Central memory CD8-positive, alpha-beta T cell (primary cell): ENCODE measurements around the gene ELF1.
A peak's percentile ranks its signal among the peaks of the same experiment; 100 is the strongest.

Experiments used
- ATAC-seq: fragments of 150-1000 bp; cut with Tn5 transposase; replicated peaks from 2 replicates; pipeline ENCODE4 v1.10.0; 2022; ENCODE audit warnings: mild to moderate bottlenecking, moderate FRiP score, moderate number of reproducible peaks; ENCODE audit not compliant: poor library complexity, severe bottlenecking; ENCODE audit errors: extremely low read depth
- DNase-seq, 2 donors: peaks; one replicate each; pipeline ENCODE4 v3.0.0; 2021; ENCODE audit warnings: low spot score in 2 of 2
- H3K27ac Mint-ChIP-seq: one replicate; pipeline ENCODE4 v1.8.0; 2022; ENCODE audit warnings: low read depth, mild to moderate bottlenecking, moderate library complexity, mixed read lengths
- H3K27me3 Mint-ChIP-seq: one replicate; pipeline ENCODE4 v1.8.0; 2022; ENCODE audit warnings: mixed read lengths
- H3K36me3 Mint-ChIP-seq: one replicate; pipeline ENCODE4 v1.8.0; 2022; ENCODE audit warnings: mild to moderate bottlenecking, moderate library complexity, mixed read lengths; ENCODE audit not compliant: insufficient read depth
- H3K4me1 Mint-ChIP-seq: one replicate; pipeline ENCODE4 v1.8.0; 2022; ENCODE audit warnings: mixed read lengths
- H3K4me3 Mint-ChIP-seq: one replicate; pipeline ENCODE4 v1.8.0; 2022; ENCODE audit warnings: mild to moderate bottlenecking, moderate library complexity, mixed read lengths
- H3K9me3 Mint-ChIP-seq: one replicate; pipeline ENCODE4 v1.8.0; 2022; ENCODE audit warnings: mixed read lengths

Gene ELF1

DNA sequence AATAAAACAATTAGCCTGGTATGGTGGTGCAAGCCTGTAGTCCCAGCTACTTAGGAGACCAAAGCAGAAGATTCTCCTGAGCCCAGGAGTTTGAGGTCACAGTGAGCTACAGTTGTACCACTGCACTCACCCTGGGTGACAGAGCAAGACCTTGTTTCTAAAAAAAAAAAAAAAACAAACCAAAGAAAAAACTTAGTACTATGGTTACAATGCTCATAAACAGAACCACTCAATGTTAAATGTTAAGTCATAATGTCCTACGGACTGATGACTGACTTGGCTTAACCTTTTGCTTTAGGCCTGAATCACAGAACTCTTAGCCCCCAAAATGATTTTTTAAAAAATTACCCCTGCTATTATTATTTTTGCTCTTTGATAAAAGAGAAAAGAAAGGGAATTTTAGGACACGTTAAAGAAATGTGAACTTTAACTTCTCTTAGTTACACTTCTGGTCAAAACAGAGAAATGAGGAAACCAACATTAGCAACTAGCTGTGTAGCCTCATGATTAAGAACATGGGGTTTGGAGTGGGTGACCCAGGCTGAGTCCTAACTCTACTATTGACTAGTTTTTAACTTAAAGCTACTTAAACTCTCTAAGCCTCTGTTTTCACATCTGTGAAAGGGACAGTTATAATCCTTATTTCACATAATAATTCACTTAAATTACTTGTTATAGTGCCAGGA is 13.7 kb upstream of the ELF1 start:
- H3K4me1 Mint-ChIP-seq: peaks cover 12% of the 10 kb centered on the region
- ATAC-seq: no peak
- no peak overlapping the region for H3K4me3 Mint-ChIP-seq

DNA sequence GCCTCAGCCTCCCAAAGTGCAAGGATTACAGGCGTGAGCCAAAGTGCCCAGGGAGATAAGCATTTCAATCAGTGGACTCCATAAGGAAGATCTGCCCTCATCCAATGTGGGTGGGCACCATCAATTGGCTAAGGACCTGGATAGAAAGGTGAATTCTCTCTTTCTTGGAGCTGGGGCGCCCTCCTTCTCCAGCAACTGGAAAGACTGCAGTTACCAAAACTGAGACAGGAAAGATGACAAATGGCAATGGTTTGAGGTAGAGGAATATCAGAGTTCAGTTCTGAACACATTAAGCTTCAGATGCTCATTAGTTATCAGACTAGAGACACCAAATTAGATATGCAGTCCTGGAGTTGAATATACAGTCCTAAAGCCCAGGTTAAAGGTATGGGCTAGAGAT is 10.5 kb upstream of the ELF1 start:
- H3K4me1 Mint-ChIP-seq: peaks cover 19% of the 10 kb centered on the region
- H3K27ac Mint-ChIP-seq: no peak overlapping the region
- H3K4me3 Mint-ChIP-seq: no peak overlapping the region
- ATAC-seq: no peak
- DNase-seq: no peak
- no peaks in the 10 kb centered on the region for H3K27me3 Mint-ChIP-seq
- peaks cover 2% of the 10 kb centered on the region for H3K36me3 Mint-ChIP-seq
- H3K9me3 Mint-ChIP-seq: no peaks in the 10 kb centered on the region

More for the DNA sequence above, 13.7 kb upstream of the ELF1 start:
- H3K9me3 Mint-ChIP-seq: no peaks in the 10 kb centered on the region
- no peak for DNase-seq
- no peaks in the 10 kb centered on the region for H3K27me3 Mint-ChIP-seq
- H3K36me3 Mint-ChIP-seq: peaks cover 2% of the 10 kb centered on the region
- no peak overlapping the region for H3K27ac Mint-ChIP-seq

DNA sequence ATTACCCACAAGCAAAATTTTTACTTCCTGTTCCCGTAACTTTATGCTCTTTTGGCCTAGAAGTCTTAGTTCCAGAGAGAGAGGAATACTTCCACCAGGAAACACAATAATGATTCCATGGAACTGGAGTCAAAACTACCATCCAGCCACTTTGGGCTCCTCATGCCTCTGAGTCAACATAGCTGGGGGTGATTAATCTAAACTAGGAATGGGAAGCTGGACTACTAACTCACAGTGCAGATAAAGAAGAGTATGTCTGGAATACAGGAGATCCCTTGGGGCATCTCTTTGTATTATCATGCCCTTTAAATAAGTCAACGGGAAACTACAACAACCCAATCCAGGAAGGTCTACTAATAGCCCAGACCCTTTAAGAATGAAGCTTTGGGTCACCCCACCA is 8.9 kb upstream of the ELF1 start:
- no peak for DNase-seq
- no peak overlapping the region for H3K27ac Mint-ChIP-seq
- no peak for ATAC-seq
- H3K9me3 Mint-ChIP-seq: no peaks in the 10 kb centered on the region
- H3K36me3 Mint-ChIP-seq: no peaks in the 10 kb centered on the region
- H3K4me3 Mint-ChIP-seq: no peak overlapping the region
- no peaks in the 10 kb centered on the region for H3K27me3 Mint-ChIP-seq
- peaks cover 25% of the 10 kb centered on the region for H3K4me1 Mint-ChIP-seq

DNA sequence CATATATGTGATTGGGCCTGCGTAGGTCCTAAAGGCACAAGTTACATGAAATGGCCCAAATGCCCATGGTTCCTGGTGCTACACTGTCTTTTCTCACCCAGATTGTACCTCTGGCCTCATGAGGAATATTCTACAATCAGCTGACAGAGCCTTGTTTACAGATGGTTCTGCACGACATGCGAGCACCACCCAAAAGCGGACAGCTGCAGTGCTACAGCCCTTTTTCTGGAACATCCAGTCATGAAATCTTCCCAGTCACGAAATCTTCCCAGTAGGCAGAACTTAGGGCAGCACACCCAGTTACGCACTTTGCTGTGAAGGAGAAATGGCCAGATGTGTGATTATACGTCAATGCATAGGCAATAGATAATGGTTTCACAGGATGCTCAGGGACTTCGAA is 7.7 kb upstream of the ELF1 start:
- Mint-ChIP-seq H3K9me3 (no peaks in the 10 kb centered on the region), H3K27ac (no peak overlapping the region)

DNA sequence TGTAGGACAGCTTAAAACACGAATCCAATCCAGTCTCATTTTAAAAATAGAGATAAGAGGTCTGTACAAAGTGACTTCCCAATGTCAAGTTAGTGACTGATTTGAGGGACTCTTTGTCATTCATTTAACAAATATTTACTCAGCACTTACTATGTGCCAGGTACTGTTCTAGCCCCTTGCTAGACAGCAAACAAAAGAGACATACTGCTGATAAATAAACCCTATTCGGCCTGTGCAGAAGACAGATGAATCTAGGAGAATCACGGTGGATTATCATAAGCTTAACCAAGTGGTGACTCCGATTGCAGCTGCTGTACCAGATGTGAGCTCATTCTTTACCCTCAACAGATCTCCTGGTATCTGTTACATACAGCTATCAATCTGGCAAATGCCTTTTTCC is 6.4 kb upstream of the ELF1 start:
- H3K9me3 Mint-ChIP-seq: no peaks in the 10 kb centered on the region
- no peaks in the 10 kb centered on the region for H3K27me3 Mint-ChIP-seq
- no peak overlapping the region for H3K4me3 Mint-ChIP-seq
- H3K27ac Mint-ChIP-seq: peak overlapping the region; percentile 12
- H3K4me1 Mint-ChIP-seq: peaks cover 32% of the 10 kb centered on the region
- H3K36me3 Mint-ChIP-seq: no peaks in the 10 kb centered on the region
- no peak for DNase-seq
- no peak for ATAC-seq

More for the DNA sequence above, 7.7 kb upstream of the ELF1 start:
- no peaks in the 10 kb centered on the region for H3K36me3 Mint-ChIP-seq
- H3K4me1 Mint-ChIP-seq: peaks cover 27% of the 10 kb centered on the region
- DNase-seq (no peak), ATAC-seq (no peak)
- H3K4me3 Mint-ChIP-seq: no peak overlapping the region
- H3K27me3 Mint-ChIP-seq: no peaks in the 10 kb centered on the region

DNA sequence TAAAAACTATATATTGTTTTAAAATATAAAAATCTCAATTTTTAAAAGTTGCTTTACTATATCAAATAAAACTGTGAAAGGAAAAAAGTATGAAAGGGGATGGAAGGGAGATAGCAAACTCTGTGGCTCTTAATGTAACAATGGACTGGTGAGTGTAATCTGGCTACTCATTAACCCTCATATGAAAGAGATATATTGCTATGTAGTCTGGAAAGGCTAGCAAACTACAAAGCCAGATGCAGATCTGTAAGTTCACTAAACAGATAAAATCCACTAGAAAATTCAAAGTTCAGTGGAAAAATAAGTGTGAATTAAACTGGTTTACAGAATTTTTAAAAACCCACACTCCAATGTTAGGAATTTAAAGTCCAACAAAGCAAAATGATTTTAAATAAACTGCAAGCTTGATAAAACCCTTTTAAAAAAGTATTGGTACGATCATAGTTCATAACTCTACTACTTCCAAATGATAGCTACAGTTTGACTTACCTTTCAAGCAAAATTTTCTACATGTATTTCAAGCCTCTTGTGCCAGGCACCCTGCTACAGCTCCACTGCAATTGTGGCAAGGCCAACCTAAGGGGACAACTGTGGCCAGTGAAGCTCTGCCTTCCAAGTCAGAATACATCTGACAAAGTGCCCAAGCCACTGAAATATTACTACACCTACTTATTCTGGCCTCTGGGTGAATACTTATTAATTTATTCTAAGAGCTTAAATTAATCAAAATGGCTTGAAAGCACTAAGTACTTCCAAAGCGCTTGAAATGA is 647 bp upstream of the ELF1 start:
- Mint-ChIP-seq H3K27ac (peak overlapping the region; percentile 100), H3K4me1 (peaks cover 48% of the 10 kb centered on the region), H3K36me3 (peaks cover 10% of the 10 kb centered on the region), H3K27me3 (no peaks in the 10 kb centered on the region), H3K9me3 (no peaks in the 10 kb centered on the region), H3K4me3 (peak overlapping the region; percentile 81)
- ATAC-seq (no peak), DNase-seq (no peak)

DNA sequence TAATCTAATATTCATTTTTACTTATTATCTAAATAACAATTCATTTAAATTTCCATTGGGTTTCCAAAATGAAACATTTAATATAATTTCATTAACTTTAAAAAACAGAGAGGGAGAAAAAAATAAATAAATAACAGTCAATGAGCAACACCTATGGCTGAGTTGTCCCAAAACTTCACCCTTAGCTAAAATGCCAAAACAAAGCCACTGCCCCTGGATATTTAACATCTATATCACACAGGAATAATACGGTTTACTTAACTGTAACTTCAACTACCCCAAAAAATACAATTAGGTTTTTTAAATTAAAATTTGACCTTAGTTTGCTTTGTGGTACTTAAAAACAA is 541 bp downstream of the ELF1 start:
- peak overlapping the region; percentile 100 for H3K27ac Mint-ChIP-seq
- peaks cover 51% of the 10 kb centered on the region for H3K4me1 Mint-ChIP-seq
- no peak for ATAC-seq

DNA sequence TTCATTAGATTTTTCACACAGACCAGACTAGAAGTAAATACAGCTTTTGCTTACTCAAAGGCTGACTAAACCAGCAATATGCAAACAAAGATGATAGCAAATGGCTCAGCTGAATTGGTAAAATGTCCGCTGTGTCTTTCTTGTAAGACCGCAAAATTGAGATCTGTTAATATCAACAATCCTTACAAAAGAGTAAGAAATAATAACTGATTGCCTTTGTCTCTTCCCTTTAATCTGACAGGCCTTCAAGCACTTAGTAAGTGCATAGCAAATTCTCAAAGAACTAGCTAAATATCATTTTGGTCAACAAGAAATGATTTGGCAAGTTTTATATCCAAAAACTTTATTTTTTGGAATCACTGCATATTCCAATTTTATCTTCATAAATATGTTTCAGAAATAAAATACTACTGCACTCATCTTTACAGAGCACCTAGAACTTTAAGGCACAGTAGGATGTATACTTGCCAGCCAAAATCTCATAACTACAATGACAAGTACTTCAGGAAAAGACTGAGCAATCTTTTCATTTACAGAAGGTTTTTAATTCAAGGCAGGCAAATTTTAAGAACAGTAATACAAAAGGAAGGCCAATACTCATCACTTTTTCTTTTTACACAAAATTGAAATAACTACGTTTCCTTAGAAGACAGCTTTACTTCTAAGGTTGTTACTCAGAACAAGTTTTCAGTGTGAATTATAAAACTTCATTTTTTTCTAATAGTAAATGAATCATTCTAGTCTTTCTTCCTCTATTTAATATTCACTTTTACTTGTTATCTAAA is 1.1 kb downstream of the ELF1 start:
- DNase-seq (no peak), ATAC-seq (peak; percentile 18)
- peak overlapping the region; percentile 100 for H3K27ac Mint-ChIP-seq
- peaks cover 55% of the 10 kb centered on the region for H3K4me1 Mint-ChIP-seq
- H3K4me3 Mint-ChIP-seq: peak overlapping the region; percentile 81
- no peaks in the 10 kb centered on the region for H3K27me3 Mint-ChIP-seq
- H3K36me3 Mint-ChIP-seq: peaks cover 14% of the 10 kb centered on the region
- no peaks in the 10 kb centered on the region for H3K9me3 Mint-ChIP-seq

More for the DNA sequence above, 541 bp downstream of the ELF1 start:
- no peaks in the 10 kb centered on the region for H3K9me3 Mint-ChIP-seq
- no peaks in the 10 kb centered on the region for H3K27me3 Mint-ChIP-seq
- DNase-seq: no peak
- peak overlapping the region; percentile 81 for H3K4me3 Mint-ChIP-seq
- peaks cover 10% of the 10 kb centered on the region for H3K36me3 Mint-ChIP-seq

DNA sequence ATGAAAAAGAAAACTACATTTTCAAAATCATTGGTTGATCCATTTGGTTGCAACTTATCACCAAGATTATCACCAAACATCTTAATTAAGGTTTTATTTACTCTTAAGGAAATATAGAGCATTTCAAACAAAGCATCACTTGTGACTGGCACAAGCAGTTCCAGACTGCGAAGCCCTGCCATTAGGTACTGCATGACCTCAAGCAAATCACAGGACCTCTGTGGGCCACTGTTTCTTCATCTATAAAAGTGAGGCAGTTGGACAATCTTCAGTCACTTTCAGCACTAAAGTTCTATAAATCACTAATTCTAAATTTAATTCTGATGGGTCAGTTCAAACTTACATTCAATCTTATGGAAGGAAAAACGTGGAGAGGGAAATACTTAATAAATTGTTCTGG is 2.0 kb downstream of the ELF1 start:
- peak; percentile 50 for ATAC-seq
- peaks cover 15% of the 10 kb centered on the region for H3K36me3 Mint-ChIP-seq
- no peak for DNase-seq
- no peaks in the 10 kb centered on the region for H3K9me3 Mint-ChIP-seq
- peak overlapping the region; percentile 100 for H3K27ac Mint-ChIP-seq
- no peaks in the 10 kb centered on the region for H3K27me3 Mint-ChIP-seq
- peaks cover 56% of the 10 kb centered on the region for H3K4me1 Mint-ChIP-seq
- peak overlapping the region; percentile 81 for H3K4me3 Mint-ChIP-seq

DNA sequence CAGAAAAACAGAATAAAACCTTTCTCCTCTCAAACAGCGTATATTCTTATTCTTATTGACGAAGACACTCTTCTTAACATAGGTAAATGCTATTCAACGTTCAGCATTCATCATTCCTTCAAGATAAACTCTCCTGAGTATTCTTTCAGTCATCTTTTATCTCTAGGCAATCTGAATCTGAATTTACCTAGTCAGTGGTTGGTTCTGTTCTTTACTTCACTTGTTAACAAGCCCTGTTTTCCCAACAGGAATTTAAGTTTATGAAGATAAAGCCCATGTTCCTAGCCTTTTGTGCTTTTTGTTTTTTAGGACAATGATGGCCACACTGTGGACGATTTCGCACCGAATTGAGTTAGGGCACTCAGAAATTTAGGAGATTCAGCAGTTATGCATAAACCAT is 3.2 kb downstream of the ELF1 start:
- H3K36me3 Mint-ChIP-seq: peaks cover 26% of the 10 kb centered on the region
- peaks cover 56% of the 10 kb centered on the region for H3K4me1 Mint-ChIP-seq
- peak overlapping the region; percentile 100 for H3K27ac Mint-ChIP-seq
- H3K9me3 Mint-ChIP-seq: no peaks in the 10 kb centered on the region
- H3K27me3 Mint-ChIP-seq: no peaks in the 10 kb centered on the region
- H3K4me3 Mint-ChIP-seq: peak overlapping the region; percentile 81
- ATAC-seq: no peak
- no peak for DNase-seq

DNA sequence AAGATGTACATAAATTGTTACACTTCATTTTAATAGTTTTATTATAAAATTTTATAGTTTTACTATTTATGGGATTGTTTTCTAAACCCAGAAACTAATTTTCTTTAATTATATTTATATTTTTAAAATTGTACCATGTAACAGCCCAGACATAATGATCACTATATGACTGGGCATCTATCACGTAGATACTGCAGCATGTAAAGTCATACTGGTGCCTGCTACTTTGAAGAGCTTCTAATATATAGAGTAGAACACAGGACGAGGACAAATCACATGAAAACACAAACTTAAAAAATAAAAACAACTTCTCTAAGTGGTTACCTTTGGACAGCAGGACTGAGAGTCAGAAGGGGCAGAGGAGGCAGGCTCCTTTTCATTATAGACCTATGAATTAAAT is 5.3 kb downstream of the ELF1 start:
- peak overlapping the region; percentile 81 for H3K4me3 Mint-ChIP-seq

DNA sequence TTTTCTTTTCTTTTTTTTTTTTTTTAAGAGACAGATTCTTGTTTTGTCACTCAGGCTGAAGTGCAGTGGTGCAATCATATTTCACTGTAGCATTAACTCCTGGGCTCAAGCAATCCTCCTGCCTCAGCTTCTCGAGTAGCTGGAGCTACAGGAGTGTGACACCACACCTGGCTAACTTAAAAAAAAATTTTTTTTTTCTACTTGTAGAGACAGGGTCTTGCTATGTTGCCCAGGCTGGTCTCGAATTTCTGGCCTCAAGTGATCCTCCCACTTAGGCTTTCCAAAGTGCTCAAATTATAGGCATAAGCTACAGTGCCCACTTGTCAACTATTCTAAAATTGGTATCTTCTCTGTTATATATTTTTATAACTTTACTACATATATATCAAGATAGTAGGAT is 6.6 kb downstream of the ELF1 start:
- no peak overlapping the region for H3K27ac Mint-ChIP-seq
- peaks cover 59% of the 10 kb centered on the region for H3K4me1 Mint-ChIP-seq
- no peak overlapping the region for H3K4me3 Mint-ChIP-seq
- H3K9me3 Mint-ChIP-seq: no peaks in the 10 kb centered on the region
- H3K36me3 Mint-ChIP-seq: peaks cover 31% of the 10 kb centered on the region
- H3K27me3 Mint-ChIP-seq: no peaks in the 10 kb centered on the region
- ATAC-seq: no peak
- no peak for DNase-seq

More for the DNA sequence above, 5.3 kb downstream of the ELF1 start:
- Mint-ChIP-seq H3K27me3 (no peaks in the 10 kb centered on the region), H3K9me3 (no peaks in the 10 kb centered on the region), H3K36me3 (peaks cover 26% of the 10 kb centered on the region), H3K27ac (peak overlapping the region; percentile 100), H3K4me1 (peaks cover 50% of the 10 kb centered on the region)
- DNase-seq (no peak), ATAC-seq (no peak)
